Nephron progenitor cell (in vitro differentiated cells): ENCODE results near the gene CPO.

Source experiments
- DNase-seq: peaks from one replicate; pipeline ENCODE4 v3.0.0; 2021
- H3K27ac Mint-ChIP-seq: 2 replicates; pipeline ENCODE4 v1.8.0; 2021; ENCODE audit warnings: mild to moderate bottlenecking, moderate library complexity, mixed read lengths
- H3K27me3 Mint-ChIP-seq: 2 replicates; pipeline ENCODE4 v1.8.0; 2021; ENCODE audit warnings: mild to moderate bottlenecking, low read depth, mixed read lengths; ENCODE audit not compliant: poor library complexity
- H3K36me3 Mint-ChIP-seq: 2 replicates; pipeline ENCODE4 v1.8.0; 2021; ENCODE audit warnings: low read depth, mixed read lengths
- H3K4me1 Mint-ChIP-seq: 2 replicates; pipeline ENCODE4 v1.8.0; 2021; ENCODE audit warnings: mixed read lengths
- H3K4me3 Mint-ChIP-seq: 2 replicates; pipeline ENCODE4 v1.8.0; 2021; ENCODE audit warnings: mild to moderate bottlenecking, moderate library complexity, mixed read lengths
- H3K9me3 Mint-ChIP-seq: 2 replicates; pipeline ENCODE4 v1.8.0; 2021; ENCODE audit warnings: mild to moderate bottlenecking, moderate library complexity, mixed read lengths
- CTCF ChIP-seq: fragments of 200-600 bp; sonication (generic); IDR thresholded peaks from 2 replicates; pipeline ENCODE4 v1.5.0; 2021; ENCODE audit warnings: antibody characterized with exemption

The CPO gene

DNA sequence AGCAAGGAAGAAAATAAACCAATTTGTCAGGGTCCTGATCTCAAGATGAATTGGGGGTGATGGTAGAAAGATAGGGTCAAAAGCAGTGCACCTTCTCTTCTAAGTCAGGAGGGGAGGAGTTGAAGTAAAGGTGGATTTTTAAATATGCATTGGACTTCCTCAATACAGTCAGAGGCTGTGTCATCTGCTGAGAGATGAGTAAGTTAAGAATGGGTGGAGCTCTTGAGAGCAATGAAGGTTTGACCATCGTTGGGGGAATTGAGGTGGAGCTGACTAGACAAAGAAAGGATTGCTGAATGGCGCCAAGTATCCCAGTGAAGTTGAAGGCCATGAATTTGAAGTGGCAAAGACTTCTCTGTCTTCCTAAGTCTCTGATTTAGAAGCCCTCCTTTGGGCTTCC is 18.4 kb upstream of the CPO start:
- no peaks in the 10 kb centered on the region for H3K4me1 Mint-ChIP-seq
- no peak for TF ChIP-seq CTCF
- DNase-seq = no peak
- H3K9me3 Mint-ChIP-seq = no peaks in the 10 kb centered on the region
- H3K4me3 Mint-ChIP-seq = no peak overlapping the region
- H3K27me3 Mint-ChIP-seq = no peaks in the 10 kb centered on the region
- H3K36me3 Mint-ChIP-seq = no peaks in the 10 kb centered on the region
- no peak overlapping the region for H3K27ac Mint-ChIP-seq

GRCh38 chr2:206921529-206921928 is 17.8 kb upstream of the CPO start:
- DNase-seq = no peak
- TF ChIP-seq CTCF = no peak
- Mint-ChIP-seq H3K4me1 (no peaks in the 10 kb centered on the region), H3K27ac (no peak overlapping the region), H3K4me3 (no peak overlapping the region), H3K36me3 (no peaks in the 10 kb centered on the region), H3K27me3 (no peaks in the 10 kb centered on the region), H3K9me3 (no peaks in the 10 kb centered on the region)

DNA sequence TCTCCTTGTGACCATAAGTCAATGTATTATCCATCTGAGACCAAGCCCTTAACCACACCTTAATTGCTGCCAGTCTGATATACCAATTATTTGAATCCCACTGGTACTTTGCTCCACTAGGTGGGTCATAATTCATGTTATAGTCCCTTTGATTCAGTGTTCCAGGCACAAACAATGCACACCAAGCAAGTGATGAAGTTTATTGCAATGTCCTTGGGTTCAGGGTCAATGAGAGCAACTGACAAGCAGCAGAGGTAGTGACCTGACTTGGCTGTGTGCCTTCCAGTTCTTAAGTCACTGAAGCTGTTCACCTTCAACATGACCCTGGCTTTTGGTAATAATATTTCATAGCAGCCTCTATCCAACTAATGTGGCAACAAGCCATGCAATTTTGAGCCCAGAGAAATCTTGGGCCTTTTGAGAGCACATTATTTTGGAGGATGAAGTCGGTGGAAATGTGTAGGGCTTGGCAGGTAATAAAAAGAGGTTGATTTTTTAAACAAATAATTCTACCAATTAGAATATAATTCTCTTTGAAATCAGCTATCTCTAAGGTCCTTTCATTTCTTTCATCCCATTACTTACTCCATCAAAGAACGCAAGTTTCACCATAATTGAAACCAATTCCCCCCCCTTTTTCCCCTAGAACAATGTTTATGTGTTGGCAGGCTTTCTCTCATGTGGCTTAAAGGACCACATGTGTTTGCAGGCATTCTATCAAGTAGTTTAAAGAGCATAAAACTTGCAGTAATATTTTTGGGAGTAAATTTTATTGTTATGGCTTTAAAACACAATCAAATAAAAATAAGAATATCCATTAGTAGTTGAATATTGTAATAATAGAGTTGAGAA is 3.1 kb upstream of the CPO start:
- no peak overlapping the region for H3K4me3 Mint-ChIP-seq
- H3K27ac Mint-ChIP-seq = no peak overlapping the region
- no peak for DNase-seq
- H3K4me1 Mint-ChIP-seq = peaks cover 5% of the 10 kb centered on the region
- peaks cover 8% of the 10 kb centered on the region for H3K9me3 Mint-ChIP-seq
- no peaks in the 10 kb centered on the region for H3K36me3 Mint-ChIP-seq
- no peak for TF ChIP-seq CTCF
- H3K27me3 Mint-ChIP-seq = no peaks in the 10 kb centered on the region

DNA sequence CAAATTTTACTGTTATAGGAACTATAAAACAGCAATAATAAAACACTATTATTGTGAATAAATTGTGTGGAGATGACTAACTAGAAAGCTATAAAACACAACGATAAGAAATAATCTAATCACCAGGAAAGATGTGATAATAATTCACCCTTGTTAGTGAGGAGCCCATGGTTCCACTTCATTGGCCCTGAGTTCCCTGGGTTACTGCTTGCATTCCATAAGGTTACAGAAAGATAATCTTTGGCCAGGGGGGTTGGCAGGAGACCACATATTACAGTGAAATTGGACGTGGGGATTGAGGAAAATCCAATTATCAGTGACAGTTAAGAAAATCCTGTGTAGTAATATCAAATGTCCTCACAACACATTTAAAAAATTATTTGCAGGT is 2.5 kb upstream of the CPO start:
- no peak overlapping the region for H3K27ac Mint-ChIP-seq
- no peaks in the 10 kb centered on the region for H3K27me3 Mint-ChIP-seq
- H3K9me3 Mint-ChIP-seq = peaks cover 2% of the 10 kb centered on the region
- TF ChIP-seq CTCF = no peak
- H3K4me1 Mint-ChIP-seq = peaks cover 5% of the 10 kb centered on the region
- no peaks in the 10 kb centered on the region for H3K36me3 Mint-ChIP-seq
- no peak overlapping the region for H3K4me3 Mint-ChIP-seq
- DNase-seq = no peak

- no peaks in the 10 kb centered on the region for H3K9me3 Mint-ChIP-seq
- TF ChIP-seq CTCF = no peak
- peaks cover 5% of the 10 kb centered on the region for H3K4me1 Mint-ChIP-seq
- no peaks in the 10 kb centered on the region for H3K27me3 Mint-ChIP-seq
- no peak for DNase-seq
- H3K36me3 Mint-ChIP-seq = no peaks in the 10 kb centered on the region
- no peak overlapping the region for H3K4me3 Mint-ChIP-seq
- no peak overlapping the region for H3K27ac Mint-ChIP-seq
These were observed 1.8 kb upstream of the CPO start for GRCh38 chr2:206937555-206937954.

DNA sequence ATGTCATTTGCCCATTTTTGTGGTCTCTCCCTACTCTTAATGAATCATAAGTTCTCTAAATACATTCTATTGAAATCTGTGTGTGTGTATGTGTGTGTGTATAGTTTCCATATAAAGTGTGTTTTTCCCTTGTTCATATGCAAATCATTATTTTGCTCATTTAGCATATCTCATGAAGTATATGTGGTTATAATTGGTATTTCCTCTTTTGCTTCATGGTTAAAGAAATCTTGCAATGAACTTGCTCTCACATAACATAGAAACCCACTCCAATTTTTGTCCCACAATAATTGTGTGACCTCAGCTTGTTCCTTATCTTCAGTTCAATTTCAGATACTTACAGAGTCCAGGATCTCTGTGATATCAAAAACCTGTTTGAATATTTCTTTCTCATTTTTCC is 1.2 kb downstream of the CPO start:
- H3K27ac Mint-ChIP-seq = no peak overlapping the region
- no peaks in the 10 kb centered on the region for H3K27me3 Mint-ChIP-seq

More for the DNA sequence above, 1.2 kb downstream of the CPO start:
- no peaks in the 10 kb centered on the region for H3K9me3 Mint-ChIP-seq
- DNase-seq = no peak
- no peaks in the 10 kb centered on the region for H3K36me3 Mint-ChIP-seq
- H3K4me1 Mint-ChIP-seq = peaks cover 5% of the 10 kb centered on the region
- no peak overlapping the region for H3K4me3 Mint-ChIP-seq
- TF ChIP-seq CTCF = no peak
